ENCODE measurements around the gene HSD17B4. TPM values are rescaled to one million over a fixed set of nuclear protein-coding genes. Genes with fewer than 3 reads are reported as not detected.

Gene HSD17B4
- polyA plus RNA-seq, 1 experiment = 150 TPM

DNA sequence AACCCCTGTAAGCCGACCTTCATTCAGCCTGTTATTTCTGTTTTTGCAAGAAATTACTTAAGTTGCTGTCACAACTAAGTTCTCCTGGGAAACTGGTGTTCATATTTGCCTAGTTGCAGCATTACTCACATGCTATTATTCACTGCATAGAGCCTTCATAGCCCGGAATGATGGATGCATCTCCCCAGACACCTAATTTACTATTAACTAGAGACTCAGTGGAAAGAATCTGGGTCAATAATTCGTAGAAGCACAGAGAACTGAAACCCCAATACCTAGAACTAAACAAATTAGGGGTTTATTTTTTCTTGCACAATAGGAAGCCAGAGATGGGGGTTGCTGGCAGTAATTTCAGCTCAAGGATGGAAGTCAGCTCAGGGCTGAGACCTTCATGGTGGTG is 131.4 kb downstream of the HSD17B4 start:
- no peaks in the 10 kb centered on the region for H3K27me3 ChIP-seq (ENCODE audit: control insufficient read depth, insufficient read depth, low read length)
- POLR2A ChIA-PET = no interaction called here
- CTCF ChIA-PET = no interaction called here
- TF ChIP-seq, protein P1, sequence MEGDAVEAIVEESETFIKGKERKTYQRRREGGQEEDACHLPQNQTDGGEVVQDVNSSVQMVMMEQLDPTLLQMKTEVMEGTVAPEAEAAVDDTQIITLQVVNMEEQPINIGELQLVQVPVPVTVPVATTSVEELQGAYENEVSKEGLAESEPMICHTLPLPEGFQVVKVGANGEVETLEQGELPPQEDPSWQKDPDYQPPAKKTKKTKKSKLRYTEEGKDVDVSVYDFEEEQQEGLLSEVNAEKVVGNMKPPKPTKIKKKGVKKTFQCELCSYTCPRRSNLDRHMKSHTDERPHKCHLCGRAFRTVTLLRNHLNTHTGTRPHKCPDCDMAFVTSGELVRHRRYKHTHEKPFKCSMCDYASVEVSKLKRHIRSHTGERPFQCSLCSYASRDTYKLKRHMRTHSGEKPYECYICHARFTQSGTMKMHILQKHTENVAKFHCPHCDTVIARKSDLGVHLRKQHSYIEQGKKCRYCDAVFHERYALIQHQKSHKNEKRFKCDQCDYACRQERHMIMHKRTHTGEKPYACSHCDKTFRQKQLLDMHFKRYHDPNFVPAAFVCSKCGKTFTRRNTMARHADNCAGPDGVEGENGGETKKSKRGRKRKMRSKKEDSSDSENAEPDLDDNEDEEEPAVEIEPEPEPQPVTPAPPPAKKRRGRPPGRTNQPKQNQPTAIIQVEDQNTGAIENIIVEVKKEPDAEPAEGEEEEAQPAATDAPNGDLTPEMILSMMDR (IDR thresholded peaks at IDR 0.05; ENCODE audit: low read depth, low read length) = no peak
- no peak overlapping the region for H3K4me3 ChIP-seq (ENCODE audit: low read depth, low read length)
- no peaks in the 10 kb centered on the region for H3K9me3 ChIP-seq (ENCODE audit: control insufficient read depth, insufficient read depth, low read length)
- DNase-seq (ENCODE audit: low read depth, low spot score) = no peak
- H3K27ac ChIP-seq (ENCODE audit: low read depth, low read length) = no peak overlapping the region

Small RNAs within 50 kb of the gene (small RNA-seq; reads per million reads assigned to genes)
- gene RNA5SP190 (ENCODE audit: insufficient read length, low read depth) = not detected

Other genes starting within 250 kb of the HSD17B4 start
- gene TNFAIP8, start 96.5 kb upstream of the HSD17B4 start, polyA plus RNA-seq (2011; rRNA removed) = 48.3 and 56.4 TPM in 2 replicates
- not detected in 2 replicates for gene FAM170A, start 177.1 kb downstream of the HSD17B4 start, polyA plus RNA-seq (2011; rRNA removed)

All from AG04450 (cell line).